GM23248 (cell line): ENCODE data around the gene CST7.

Source experiments
- EZH2 ChIP-seq: fragments of 200-600 bp; sonication (generic); IDR thresholded peaks from 2 replicates; pipeline ENCODE4 v1.6.1; 2018; ENCODE audit warnings: antibody characterized with exemption, mild to moderate bottlenecking; ENCODE audit not compliant: insufficient read depth, poor library complexity, severe bottlenecking
- EZH2phosphoT487 ChIP-seq: fragments of 200-600 bp; sonication (generic); IDR thresholded peaks from 2 replicates; pipeline ENCODE4 v1.6.1; 2018; ENCODE audit warnings: antibody characterized with exemption, moderate library complexity, mild to moderate bottlenecking, low read depth; ENCODE audit not compliant: insufficient read depth

DNA sequence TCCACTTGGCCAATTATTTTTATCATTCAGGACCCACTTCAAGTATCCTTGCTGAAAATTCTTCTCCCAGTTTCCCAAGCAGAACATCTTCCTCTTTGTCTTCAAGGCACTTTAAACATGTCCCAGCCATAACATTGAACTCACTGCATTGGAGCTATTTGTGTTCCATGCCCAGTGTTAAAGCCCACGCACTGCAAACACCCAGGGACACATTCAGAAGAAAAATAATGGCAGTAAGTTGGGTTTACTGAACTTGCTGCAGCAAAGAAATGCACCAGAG is 45.1 kb downstream of the CST7 start:
- TF ChIP-seq EZH2phosphoT487, result no peak
- TF ChIP-seq EZH2, result no peak
